GM23248 (cell line): Measurements from ENCODE around the gene ZNHIT3. TPM values are rescaled to one million over a fixed set of nuclear protein-coding genes. Genes with fewer than 3 reads are reported as not detected.
"Not testable (repeated sequence)": the region's sequence is repeated elsewhere in the genome, so short reads cannot be mapped to it uniquely, and the experiment has no call there.

Experiments
- DNase-seq: peaks from one replicate; pipeline ENCODE4 v3.0.0-alpha.2; 2015
- H2AFZ ChIP-seq: fragments of 200-600 bp; sonication (generic); 2 replicates; pipeline ENCODE4 v1.6.1; 2016; ENCODE audit warnings: antibody characterized with exemption
- H3F3A ChIP-seq: fragments of 200-600 bp; sonication (generic); 2 replicates; pipeline ENCODE4 v1.6.1; 2016; ENCODE audit warnings: mild to moderate bottlenecking, antibody characterized with exemption, mixed run types; ENCODE audit not compliant: insufficient read depth
- H3K27ac ChIP-seq: fragments of 200-600 bp; sonication (generic); 2 replicates; pipeline ENCODE4 v1.5.1; 2016; ENCODE audit warnings: mild to moderate bottlenecking
- H3K27me3 ChIP-seq: fragments of 200-600 bp; sonication (generic); replicated peaks from 2 replicates; pipeline ENCODE4 v1.6.1; 2016; ENCODE audit warnings: mild to moderate bottlenecking; ENCODE audit not compliant: insufficient read depth
- H3K36me3 ChIP-seq: fragments of 200-600 bp; sonication (generic); 2 replicates; pipeline ENCODE4 v1.6.1; 2016; ENCODE audit warnings: low read depth, mild to moderate bottlenecking
- H3K4me1 ChIP-seq: fragments of 200-600 bp; sonication (generic); 2 replicates; pipeline ENCODE4 v1.6.1; 2016; ENCODE audit warnings: mild to moderate bottlenecking; ENCODE audit not compliant: insufficient read depth
- H3K4me2 ChIP-seq: fragments of 200-600 bp; sonication (generic); one replicate; pipeline ENCODE4 v1.6.1; 2016; ENCODE audit warnings: mild to moderate bottlenecking; ENCODE audit not compliant: unreplicated experiment
- H3K4me3 ChIP-seq: fragments of 200-600 bp; sonication (generic); 2 replicates; pipeline ENCODE4 v1.5.1; 2016; ENCODE audit warnings: mild to moderate bottlenecking
- H3K79me2 ChIP-seq: fragments of 200-600 bp; sonication (generic); 2 replicates; pipeline ENCODE4 v1.6.1; 2016; ENCODE audit warnings: mild to moderate bottlenecking; ENCODE audit not compliant: insufficient read depth
- H3K9ac ChIP-seq: fragments of 200-600 bp; sonication (generic); 2 replicates; pipeline ENCODE4 v1.6.1; 2016; ENCODE audit warnings: mild to moderate bottlenecking
- H3K9me2 ChIP-seq: fragments of 200-600 bp; sonication (generic); 2 replicates; pipeline ENCODE4 v1.6.1; 2016; ENCODE audit warnings: mixed run types, mild to moderate bottlenecking, moderate library complexity; ENCODE audit not compliant: insufficient read depth
- H3K9me3 ChIP-seq: fragments of 200-600 bp; sonication (generic); one replicate; pipeline ENCODE4 v1.6.1; 2017; ENCODE audit warnings: low read depth
- H4K20me1 ChIP-seq: fragments of 200-600 bp; sonication (generic); 2 replicates; pipeline ENCODE4 v1.6.0; 2016; ENCODE audit not compliant: insufficient read depth
- EZH2 ChIP-seq: fragments of 200-600 bp; sonication (generic); IDR thresholded peaks from 2 replicates; pipeline ENCODE4 v1.6.1; 2018; ENCODE audit warnings: antibody characterized with exemption, mild to moderate bottlenecking; ENCODE audit not compliant: insufficient read depth, poor library complexity, severe bottlenecking
- EZH2phosphoT487 ChIP-seq: fragments of 200-600 bp; sonication (generic); IDR thresholded peaks from 2 replicates; pipeline ENCODE4 v1.6.1; 2018; ENCODE audit warnings: antibody characterized with exemption, moderate library complexity, mild to moderate bottlenecking, low read depth; ENCODE audit not compliant: insufficient read depth
- WGBS, 2 experiments: methylation state at CpG; one replicate each; pipeline ENCODE4 v1.1.6; 2015 to 2017; ENCODE audit warnings: low lambda C conversion rate in 2 of 2, low coverage in 1 of 2; ENCODE audit errors: missing lambda C conversion rate in 2 of 2; 5-methylcytosine and 5-hydroxymethylcytosine counted together
- in situ Hi-C: fragments of 300-500 bp; cut with MboI; formaldehyde crosslinking; loops from 2 replicates; pipeline ENCODE4 v1.15.0; 2020
- polyA plus RNA-seq: library from polyadenylated mRNA; unstranded; fragments of >200 nt; fragmentation: Nextera tagmentation; extraction: Ambion mirVana; gene quantifications from 2 replicates; pipeline ENCODE4 v1.2.1, GENCODE V29; 2016
- total RNA-seq: library from RNA; depleted of rRNA; stranded (reverse); fragments of >200 nt; shearing (Covaris generic); gene quantifications from 2 replicates; pipeline ENCODE4 v1.2.3, GENCODE V29; 2014

The ZNHIT3 gene
- total and polyA plus RNA-seq, 2 experiments from 2014 or later: 28.4 to 52.0 TPM

DNA sequence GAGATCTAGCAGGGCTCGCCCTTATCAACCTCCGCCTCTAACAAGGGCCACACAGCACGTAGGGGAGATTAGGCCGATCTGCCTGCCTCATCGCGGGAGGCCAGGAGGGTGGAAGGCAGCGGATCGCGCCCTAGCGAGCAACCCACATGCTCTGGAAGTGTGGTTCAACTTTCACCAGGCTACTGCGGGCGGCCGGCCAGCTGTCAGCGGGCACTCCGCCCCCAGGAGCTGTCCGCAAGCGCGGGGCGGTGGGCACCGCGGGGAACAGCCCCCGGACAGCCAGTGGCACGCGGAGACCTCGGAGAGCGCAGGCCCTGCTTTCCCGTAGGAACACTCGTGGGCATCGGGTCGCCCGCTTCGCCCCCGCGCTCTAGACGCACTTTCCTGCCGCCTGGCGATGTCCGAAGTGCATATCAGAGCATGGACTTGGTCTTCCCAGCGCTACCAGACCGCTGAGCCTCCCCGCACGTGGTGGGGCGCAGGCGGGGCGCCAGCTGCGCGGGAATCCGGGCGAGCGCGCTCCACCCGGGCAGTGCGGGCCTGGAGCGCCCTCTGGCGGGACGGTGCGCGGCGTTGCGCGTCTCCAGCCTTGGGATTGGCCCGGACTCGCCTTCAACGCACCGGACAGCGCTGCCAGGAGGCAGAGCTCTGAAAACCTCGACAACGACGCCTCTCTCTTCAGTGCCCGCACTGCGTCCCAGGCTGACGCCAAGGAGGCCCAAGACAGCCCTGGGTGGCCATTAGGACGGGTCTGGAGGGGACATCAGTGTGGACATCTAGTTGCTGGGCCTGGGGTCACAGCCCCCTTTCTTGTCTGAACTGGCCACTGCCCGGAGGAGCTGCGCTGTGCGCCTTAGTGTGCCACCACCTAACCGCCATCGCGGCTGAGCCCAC, 3.6 kb upstream of the ZNHIT3 start:
- 10% methylated on average over 68 to 79 of the region's 79 CpGs for WGBS, 2 experiments
- no peak for TF ChIP-seq EZH2
- no peak for TF ChIP-seq EZH2phosphoT487

GRCh38 chr17:36484021-36484420, 2.5 kb upstream of the ZNHIT3 start:
- DNase-seq, H4K20me1 ChIP-seq, H3K9me2 ChIP-seq, H3K4me2 ChIP-seq, H2AFZ ChIP-seq, H3K4me3 ChIP-seq, H3K27me3 ChIP-seq, H3K4me1 ChIP-seq, H3F3A ChIP-seq, in situ Hi-C loops, H3K27ac ChIP-seq, H3K36me3 ChIP-seq, H3K9ac ChIP-seq, H3K9me3 ChIP-seq: not testable (repeated sequence)
- H3K79me2 ChIP-seq: peaks cover 24% of the 10 kb centered on the region
- WGBS, 2 experiments: 70 to 75% methylated on average over 7 of the region's 7 CpGs

More for the DNA sequence above, 3.6 kb upstream of the ZNHIT3 start:
- Histone ChIP-seq H3K9me2 (no peaks in the 10 kb centered on the region), H2AFZ (peak overlapping the region; percentile 70), H3K27ac (no peak overlapping the region), H3K9me3 (no peaks in the 10 kb centered on the region), H3K36me3 (no peaks in the 10 kb centered on the region), H3K79me2 (peaks cover 13% of the 10 kb centered on the region), H3F3A (no peaks in the 10 kb centered on the region), H3K4me3 (peak overlapping the region; percentile 63), H4K20me1 (no peaks in the 10 kb centered on the region), H3K4me1 (0 out of 2 replicates have a peak, but pooled peaks cover 5% of the 10 kb centered on the region), H3K27me3 (no peaks in the 10 kb centered on the region; the same call in 1 of the 2 replicates), H3K4me2 (peak overlapping the region; percentile 67), H3K9ac (no peak overlapping the region)
- in situ Hi-C loops: no loop called here
- peak; percentile 88 for DNase-seq

DNA sequence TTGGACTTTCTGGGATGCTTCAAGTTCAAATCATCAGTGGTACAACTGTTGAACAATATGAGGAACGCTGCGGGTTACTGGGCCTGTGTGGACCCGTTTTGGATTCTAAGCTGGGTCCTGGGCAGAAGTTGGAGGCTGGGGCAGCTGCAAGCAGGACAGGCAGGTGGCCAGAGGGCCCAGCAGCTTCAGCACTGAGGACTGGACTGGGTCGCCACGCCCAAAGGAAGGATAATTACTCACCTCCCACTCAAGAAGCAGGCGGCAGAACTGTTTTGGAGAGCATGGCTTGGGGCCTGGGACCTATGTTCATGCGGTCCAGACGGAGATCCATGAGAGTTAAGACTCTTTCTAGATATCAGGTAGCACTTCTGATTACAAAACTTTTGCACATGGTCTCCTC, 1.5 kb upstream of the ZNHIT3 start:
- Histone ChIP-seq H4K20me1 (no peaks in the 10 kb centered on the region), H3K79me2 (peaks cover 34% of the 10 kb centered on the region), H2AFZ (no peak overlapping the region; the same call in 1 of the 2 replicates), H3K9ac (no peak overlapping the region), H3K27me3 (no peaks in the 10 kb centered on the region; the same call in 1 of the 2 replicates), H3K4me3 (no peak overlapping the region), H3K27ac (no peak overlapping the region), H3K4me2 (no peak overlapping the region), H3K9me3 (no peaks in the 10 kb centered on the region), H3K4me1 (0 out of 2 replicates have a peak, but pooled peaks cover 5% of the 10 kb centered on the region), H3K9me2 (no peaks in the 10 kb centered on the region), H3K36me3 (no peaks in the 10 kb centered on the region), H3F3A (no peaks in the 10 kb centered on the region)
- WGBS, 2 experiments: 86 to 90% methylated on average over 8 of the region's 8 CpGs
- DNase-seq: no peak
- in situ Hi-C loops: no loop called here
- TF ChIP-seq EZH2 (no peak), EZH2phosphoT487 (no peak)

DNA sequence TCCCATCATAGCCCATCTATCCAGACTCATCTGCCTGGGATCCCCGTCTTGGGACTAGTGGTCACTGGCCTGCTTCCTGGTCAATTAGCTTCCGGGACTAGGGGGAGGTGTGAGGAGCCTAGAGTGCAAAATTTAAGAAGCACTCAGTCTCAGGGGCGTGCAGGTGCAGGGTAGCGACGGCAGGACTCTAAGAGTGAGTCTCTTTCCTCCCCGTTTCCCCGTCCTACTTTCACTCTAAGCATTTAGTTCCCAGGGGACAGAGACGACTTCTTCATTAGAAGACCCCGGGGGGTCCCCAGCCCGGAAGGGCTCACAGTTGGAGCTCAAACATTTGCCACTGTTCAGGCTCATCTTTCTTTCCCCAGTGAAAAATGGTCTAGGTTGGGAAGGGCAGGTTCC, 677 bp upstream of the ZNHIT3 start:
- H2AFZ ChIP-seq: peak overlapping the region; percentile 100
- peaks cover 42% of the 10 kb centered on the region for H3K79me2 ChIP-seq
- no peaks in the 10 kb centered on the region for H3K36me3 ChIP-seq
- in situ Hi-C loops: no loop called here
- DNase-seq: peak; percentile 8
- H3K9me3 ChIP-seq: no peaks in the 10 kb centered on the region
- no peaks in the 10 kb centered on the region for H4K20me1 ChIP-seq
- H3K9ac ChIP-seq: peak overlapping the region; percentile 78
- no peaks in the 10 kb centered on the region for H3K9me2 ChIP-seq
- H3F3A ChIP-seq: no peaks in the 10 kb centered on the region
- WGBS, 2 experiments: 5 to 12% methylated on average over 10 of the region's 10 CpGs
- H3K27me3 ChIP-seq: no peaks in the 10 kb centered on the region; the same call in 1 of the 2 replicates
- H3K27ac ChIP-seq: no peak overlapping the region
- 0 out of 2 replicates have a peak, but pooled peaks cover 5% of the 10 kb centered on the region for H3K4me1 ChIP-seq
- TF ChIP-seq EZH2 (no peak), EZH2phosphoT487 (no peak)
- H3K4me2 ChIP-seq: peak overlapping the region; percentile 94
- peak overlapping the region; percentile 77 for H3K4me3 ChIP-seq
